HEK293 (cell line): ENCODE data around the gene KIF21B.

Experiments used
- CTCF ChIA-PET: fragments of 350-600 bp; formaldehyde crosslinking; extraction: SDS; loops from one replicate; lab custom pipeline; 2021; ENCODE audit warnings: antibody characterized with exemption; lab: Yijun Ruan, JAX
- POLR2A ChIA-PET: fragments of 300-600 bp; formaldehyde crosslinking; extraction: SDS; loops from one replicate; lab custom pipeline; 2020; ENCODE audit warnings: antibody characterized with exemption, inconsistent platforms; lab: Yijun Ruan, JAX
- H3K27ac ChIP-seq: fragments of 200-500 bp; sonication (Bioruptor generic); 2 replicates; pipeline ENCODE4 v1.5.1; 2014; ENCODE audit warnings: low read depth, low read length, control low read depth, inconsistent platforms; ENCODE audit errors: extremely low read depth
- H3K36me3 ChIP-seq, 2 experiments: fragments of 200-500 bp in 1 of 2; sonication (Bioruptor generic) in 1 of 2; 1 replicate in 1 of 2; 2 replicates in 1 of 2; pipeline ENCODE4 v1.5.1; 2014 to 2017; ENCODE audit warnings: inconsistent platforms in 2 of 2, low read length in 2 of 2; ENCODE audit not compliant: control insufficient read depth in 2 of 2, insufficient read depth in 1 of 2
- H3K4me1 ChIP-seq: fragments of 200-500 bp; sonication (Bioruptor generic); 2 replicates; pipeline ENCODE4 v1.5.1; 2014; ENCODE audit warnings: mild to moderate bottlenecking, low read length, inconsistent platforms; ENCODE audit not compliant: control insufficient read depth, insufficient read depth
- H3K4me3 ChIP-seq: 2 replicates; pipeline ENCODE4 v1.5.1; 2011; ENCODE audit warnings: low read depth, mild to moderate bottlenecking, control low read depth, low read length, moderate library complexity
- H3K9me3 ChIP-seq: fragments of 200-500 bp; sonication (Bioruptor generic); 2 replicates; pipeline ENCODE4 v1.5.1; 2014; ENCODE audit warnings: low read depth, low read length, inconsistent platforms; ENCODE audit not compliant: control insufficient read depth, insufficient read depth
- HOXD13 ChIP-seq: sonication (generic); formaldehyde crosslinking; IDR thresholded peaks from 2 replicates; pipeline ENCODE4 v1.8.0; 2022; ENCODE audit warnings: missing genetic modification reagents, borderline replicate concordance
- KLF16 ChIP-seq: fragments of 450-650 bp; formaldehyde crosslinking; IDR thresholded peaks from 2 replicates; pipeline ENCODE4 v1.5.1; 2017; ENCODE audit warnings: missing biosample characterization, missing genetic modification characterization
- OVOL3 ChIP-seq: fragments of 450-650 bp; formaldehyde crosslinking; IDR thresholded peaks from 2 replicates; pipeline ENCODE4 v1.5.1; 2016; ENCODE audit warnings: missing biosample characterization, missing genetic modification characterization
- SCRT2 ChIP-seq: fragments of 450-650 bp; formaldehyde crosslinking; IDR thresholded peaks from 2 replicates; pipeline ENCODE4 v1.5.1; 2016; ENCODE audit warnings: missing biosample characterization, missing genetic modification characterization
- SP2 ChIP-seq: fragments of 450-650 bp; formaldehyde crosslinking; IDR thresholded peaks from 2 replicates; pipeline ENCODE4 v1.5.1; 2016; ENCODE audit warnings: missing biosample characterization, missing genetic modification characterization
- ZBTB48 ChIP-seq: fragments of 450-650 bp; formaldehyde crosslinking; IDR thresholded peaks from 2 replicates; pipeline ENCODE4 v1.5.1; 2016; ENCODE audit warnings: missing biosample characterization, missing genetic modification characterization
- ZNF138 ChIP-seq: fragments of 450-650 bp; formaldehyde crosslinking; IDR thresholded peaks from 2 replicates; pipeline ENCODE4 v1.5.1; 2016; ENCODE audit warnings: missing biosample characterization, missing genetic modification characterization, borderline replicate concordance
- ZNF146 ChIP-seq: fragments of 450-650 bp; formaldehyde crosslinking; IDR thresholded peaks from 2 replicates; pipeline ENCODE4 v1.5.1; 2016; ENCODE audit warnings: missing biosample characterization, missing genetic modification characterization
- ZNF175 ChIP-seq: fragments of 450-650 bp; formaldehyde crosslinking; IDR thresholded peaks from 2 replicates; pipeline ENCODE4 v1.5.1; 2016; ENCODE audit warnings: missing biosample characterization, missing genetic modification characterization
- ZNF248 ChIP-seq: fragments of 450-650 bp; formaldehyde crosslinking; IDR thresholded peaks from 2 replicates; pipeline ENCODE4 v1.5.1; 2017; ENCODE audit warnings: missing biosample characterization, missing genetic modification characterization
- ZNF302 ChIP-seq: fragments of 450-650 bp; formaldehyde crosslinking; IDR thresholded peaks from 2 replicates; pipeline ENCODE4 v1.5.1; 2016; ENCODE audit warnings: missing biosample characterization, missing genetic modification characterization, low read depth
- ZNF394 ChIP-seq: fragments of 450-650 bp; formaldehyde crosslinking; IDR thresholded peaks from 2 replicates; pipeline ENCODE4 v1.5.1; 2016; ENCODE audit warnings: missing biosample characterization, missing genetic modification characterization, mild to moderate bottlenecking, moderate library complexity, borderline replicate concordance
- ZNF473 ChIP-seq: fragments of 450-650 bp; formaldehyde crosslinking; IDR thresholded peaks from 2 replicates; pipeline ENCODE4 v1.5.1; 2017; ENCODE audit warnings: missing biosample characterization, missing genetic modification characterization
- ZNF48 ChIP-seq: fragments of 450-650 bp; formaldehyde crosslinking; IDR thresholded peaks from 2 replicates; pipeline ENCODE4 v1.5.1; 2016; ENCODE audit warnings: missing biosample characterization, missing genetic modification characterization
- ZNF488 ChIP-seq: fragments of 450-650 bp; formaldehyde crosslinking; IDR thresholded peaks from 2 replicates; pipeline ENCODE4 v1.5.1; 2016; ENCODE audit warnings: missing biosample characterization, missing genetic modification characterization
- ZNF521 ChIP-seq: fragments of 450-650 bp; formaldehyde crosslinking; IDR thresholded peaks from 2 replicates; pipeline ENCODE4 v1.5.1; 2017; ENCODE audit warnings: missing biosample characterization, mild to moderate bottlenecking, missing genetic modification characterization
- ZNF623 ChIP-seq: fragments of 450-650 bp; formaldehyde crosslinking; IDR thresholded peaks from 2 replicates; pipeline ENCODE4 v1.5.1; 2016; ENCODE audit warnings: missing biosample characterization, missing genetic modification characterization
- ZNF654 ChIP-seq: fragments of 450-650 bp; formaldehyde crosslinking; IDR thresholded peaks from 2 replicates; pipeline ENCODE4 v1.5.1; 2016; ENCODE audit warnings: low read depth, missing biosample characterization, missing genetic modification characterization
- ZNF747 ChIP-seq: fragments of 450-650 bp; formaldehyde crosslinking; IDR thresholded peaks from 2 replicates; pipeline ENCODE4 v1.5.1; 2016; ENCODE audit warnings: missing biosample characterization, missing genetic modification characterization
- ZSCAN30 ChIP-seq: fragments of 450-650 bp; IDR thresholded peaks from 2 replicates; pipeline ENCODE4 v1.5.1; 2018; ENCODE audit warnings: missing biosample characterization, mild to moderate bottlenecking, missing genetic modification characterization, moderate library complexity
- TF ChIP-seq, protein P1 (sequence below): fragments of 450-650 bp; formaldehyde crosslinking; IDR thresholded peaks from 2 replicates; pipeline ENCODE4 v1.5.1; 2017; ENCODE audit warnings: missing biosample characterization, missing genetic modification characterization
- TF ChIP-seq, protein P2 (sequence below): fragments of 450-650 bp; formaldehyde crosslinking; IDR thresholded peaks from 2 replicates; pipeline ENCODE4 v1.5.1; 2016; ENCODE audit warnings: missing biosample characterization, missing genetic modification characterization, low read depth
- TF ChIP-seq, protein P3 (sequence below): fragments of 450-650 bp; formaldehyde crosslinking; IDR thresholded peaks from 2 replicates; pipeline ENCODE4 v1.5.1; 2016; ENCODE audit warnings: missing biosample characterization, missing genetic modification characterization

The KIF21B gene

GRCh38 chr1:201060586-201060985 is 37.1 kb upstream of the KIF21B start:
- no peak for TF ChIP-seq KLF16 (tag by site-specific recombination)
- no peak for TF ChIP-seq ZNF302 (tag by site-specific recombination)
- no peak for TF ChIP-seq OVOL3 (tag by site-specific recombination)
- no peak for TF ChIP-seq ZNF394 (tag by site-specific recombination)
- TF ChIP-seq ZBTB48 (tag by site-specific recombination): no peak
- TF ChIP-seq, protein P1, sequence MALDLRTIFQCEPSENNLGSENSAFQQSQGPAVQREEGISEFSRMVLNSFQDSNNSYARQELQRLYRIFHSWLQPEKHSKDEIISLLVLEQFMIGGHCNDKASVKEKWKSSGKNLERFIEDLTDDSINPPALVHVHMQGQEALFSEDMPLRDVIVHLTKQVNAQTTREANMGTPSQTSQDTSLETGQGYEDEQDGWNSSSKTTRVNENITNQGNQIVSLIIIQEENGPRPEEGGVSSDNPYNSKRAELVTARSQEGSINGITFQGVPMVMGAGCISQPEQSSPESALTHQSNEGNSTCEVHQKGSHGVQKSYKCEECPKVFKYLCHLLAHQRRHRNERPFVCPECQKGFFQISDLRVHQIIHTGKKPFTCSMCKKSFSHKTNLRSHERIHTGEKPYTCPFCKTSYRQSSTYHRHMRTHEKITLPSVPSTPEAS (tag by site-specific recombination): no peak
- no peak for TF ChIP-seq SP2 (tag by site-specific recombination)
- no peak for TF ChIP-seq SCRT2 (tag by site-specific recombination)
- no peak for TF ChIP-seq ZNF48 (tag by site-specific recombination)
- TF ChIP-seq ZNF248: no peak
- TF ChIP-seq, all 188 proteins: peak for 0
- ChIA-PET POLR2A (no interaction called here), CTCF (no interaction called here)
- no peak overlapping the region for H3K27ac ChIP-seq
- H3K9me3 ChIP-seq: no peaks in the 10 kb centered on the region
- peaks cover 1% of the 10 kb centered on the region for H3K4me1 ChIP-seq
- no peaks in the 10 kb centered on the region for H3K36me3 ChIP-seq
- no peak overlapping the region for H3K4me3 ChIP-seq

DNA sequence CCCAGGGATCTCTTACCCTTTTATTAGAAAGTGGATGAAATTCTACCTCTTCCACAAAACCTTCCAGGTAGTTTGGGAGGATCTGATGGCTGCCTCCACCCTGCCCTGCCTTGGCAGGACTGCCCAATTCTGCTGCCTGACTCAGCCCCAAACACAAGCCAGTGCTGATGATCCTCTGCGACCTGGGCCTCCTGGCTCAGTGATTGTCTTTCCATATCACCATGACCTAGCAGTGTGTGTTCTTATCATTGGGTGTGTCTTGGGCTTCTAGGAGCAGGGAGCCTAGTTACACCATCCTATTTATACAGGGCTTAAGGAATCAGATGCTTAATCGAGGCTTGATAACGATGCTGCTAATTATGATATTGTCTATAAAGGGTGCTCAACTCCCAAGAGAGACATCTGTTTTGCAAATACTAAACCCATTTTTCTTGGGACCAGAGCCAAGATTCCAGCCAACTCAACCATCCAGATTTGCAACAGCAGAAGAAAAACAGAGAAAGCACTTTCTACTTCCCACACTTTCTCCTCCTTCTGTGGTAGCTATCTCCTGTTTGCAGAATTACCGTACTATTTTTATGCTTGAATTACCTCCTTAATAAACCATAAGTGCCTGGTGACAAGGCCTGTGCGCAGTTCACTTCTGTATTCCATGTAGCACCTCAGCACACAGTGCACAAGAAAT is 36.5 kb upstream of the KIF21B start:
- Histone ChIP-seq H3K9me3 (no peaks in the 10 kb centered on the region), H3K27ac (no peak overlapping the region), H3K36me3 (no peaks in the 10 kb centered on the region)
- TF ChIP-seq ZNF175 (tag by site-specific recombination) (no peak), ZNF521 (no peak), ZNF488 (no peak), ZNF473 (no peak), ZSCAN30 (tag by site-specific recombination) (no peak), ZNF138 (no peak), ZNF654 (tag by site-specific recombination) (no peak), ZNF623 (tag by site-specific recombination) (no peak), ZNF146 (tag by site-specific recombination) (no peak), HOXD13 (no peak), ZNF747 (no peak)
- TF ChIP-seq, protein P2, sequence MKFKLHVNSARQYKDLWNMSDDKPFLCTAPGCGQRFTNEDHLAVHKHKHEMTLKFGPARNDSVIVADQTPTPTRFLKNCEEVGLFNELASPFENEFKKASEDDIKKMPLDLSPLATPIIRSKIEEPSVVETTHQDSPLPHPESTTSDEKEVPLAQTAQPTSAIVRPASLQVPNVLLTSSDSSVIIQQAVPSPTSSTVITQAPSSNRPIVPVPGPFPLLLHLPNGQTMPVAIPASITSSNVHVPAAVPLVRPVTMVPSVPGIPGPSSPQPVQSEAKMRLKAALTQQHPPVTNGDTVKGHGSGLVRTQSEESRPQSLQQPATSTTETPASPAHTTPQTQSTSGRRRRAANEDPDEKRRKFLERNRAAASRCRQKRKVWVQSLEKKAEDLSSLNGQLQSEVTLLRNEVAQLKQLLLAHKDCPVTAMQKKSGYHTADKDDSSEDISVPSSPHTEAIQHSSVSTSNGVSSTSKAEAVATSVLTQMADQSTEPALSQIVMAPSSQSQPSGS (tag by site-specific recombination): no peak
- TF ChIP-seq, protein P3, sequence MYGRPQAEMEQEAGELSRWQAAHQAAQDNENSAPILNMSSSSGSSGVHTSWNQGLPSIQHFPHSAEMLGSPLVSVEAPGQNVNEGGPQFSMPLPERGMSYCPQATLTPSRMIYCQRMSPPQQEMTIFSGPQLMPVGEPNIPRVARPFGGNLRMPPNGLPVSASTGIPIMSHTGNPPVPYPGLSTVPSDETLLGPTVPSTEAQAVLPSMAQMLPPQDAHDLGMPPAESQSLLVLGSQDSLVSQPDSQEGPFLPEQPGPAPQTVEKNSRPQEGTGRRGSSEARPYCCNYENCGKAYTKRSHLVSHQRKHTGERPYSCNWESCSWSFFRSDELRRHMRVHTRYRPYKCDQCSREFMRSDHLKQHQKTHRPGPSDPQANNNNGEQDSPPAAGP: no peak
- TF ChIP-seq, all 188 proteins: peak for 0
- CTCF ChIA-PET: interaction anchor here (1.4 kb wide), 1 partner anchor 88 kb away, joined by 4 read pairs; no protein-coding TSS in a partner anchor
- H3K4me3 ChIP-seq: no peak overlapping the region
- H3K4me1 ChIP-seq: peaks cover 4% of the 10 kb centered on the region
- POLR2A ChIA-PET: no interaction called here
